CD14-positive monocyte (primary cell): ENCODE data around the gene TPD52L1. TPM values are rescaled to one million over a fixed set of nuclear protein-coding genes. Genes with fewer than 3 reads are reported as not detected.

Experiments used
- DNase-seq, 3 donors: peaks; one replicate each; pipeline ENCODE4 v3.0.0-alpha.2; 2011 to 2022
- H2AFZ ChIP-seq: 2 replicates; pipeline ENCODE4 v1.6.0; 2012; ENCODE audit warnings: mild to moderate bottlenecking, low read depth, low read length, inconsistent platforms; ENCODE audit not compliant: insufficient read depth, poor library complexity, severe bottlenecking
- H3K27ac ChIP-seq, 2 donors: 1 replicate in 1 of 2; 2 replicates in 1 of 2; pipeline ENCODE4 v1.5.1; 2012 to 2013; ENCODE audit warnings: low read length in 2 of 2, control low read depth in 1 of 2, inconsistent platforms in 1 of 2, low read depth in 1 of 2, mild to moderate bottlenecking in 1 of 2
- H3K27me3 ChIP-seq, 2 donors: one replicate each; pipeline versions ENCODE4 v1.6.0 to v1.6.1; 2011 to 2013; ENCODE audit warnings: low read length in 2 of 2; ENCODE audit not compliant: control insufficient read depth in 2 of 2, insufficient read depth in 2 of 2
- H3K36me3 ChIP-seq, 2 donors: replicated peaks in 1 of 2; 1 replicate in 1 of 2; 2 replicates in 1 of 2; pipeline versions ENCODE4 v1.5.1 to v1.6.1; 2012 to 2013; ENCODE audit warnings: low read length in 2 of 2, control low read depth in 1 of 2, inconsistent platforms in 1 of 2, mild to moderate bottlenecking in 1 of 2; ENCODE audit not compliant: insufficient read depth in 2 of 2, control insufficient read depth in 1 of 2
- H3K4me1 ChIP-seq, 2 donors: 1 replicate in 1 of 2; 2 replicates in 1 of 2; pipeline versions ENCODE4 v1.5.1 to v1.6.1; 2012 to 2013; ENCODE audit warnings: low read length in 2 of 2, control low read depth in 1 of 2, inconsistent platforms in 1 of 2, mild to moderate bottlenecking in 1 of 2, moderate library complexity in 1 of 2; ENCODE audit not compliant: insufficient read depth in 2 of 2, control insufficient read depth in 1 of 2
- H3K4me2 ChIP-seq: replicated peaks from 2 replicates; pipeline ENCODE3; 2012; ENCODE audit warnings: low read length, moderate library complexity, mild to moderate bottlenecking; ENCODE audit not compliant: poor library complexity, severe bottlenecking; ENCODE audit errors: extremely low read depth
- H3K4me3 ChIP-seq, 3 experiments: fragments of 200-600 bp in 1 of 3; sonication (generic) in 1 of 3; replicated peaks in 1 of 3; 1 replicate in 2 of 3; 2 replicates in 1 of 3; pipeline ENCODE4 v1.5.1; 2011 to 2013; ENCODE audit warnings: low read length in 3 of 3, mild to moderate bottlenecking in 3 of 3, control low read depth in 2 of 3, low read depth in 2 of 3, inconsistent platforms in 1 of 3, moderate library complexity in 1 of 3
- H3K79me2 ChIP-seq: 2 replicates; pipeline ENCODE4 v1.6.0; 2012; ENCODE audit warnings: mild to moderate bottlenecking, control low read depth, inconsistent platforms, low read length, moderate library complexity; ENCODE audit not compliant: insufficient read depth
- H3K9ac ChIP-seq: 2 replicates; pipeline ENCODE4 v1.6.0; 2017; ENCODE audit warnings: low read length, mild to moderate bottlenecking; ENCODE audit not compliant: insufficient read depth, poor library complexity, severe bottlenecking
- H3K9me3 ChIP-seq, 2 donors: replicated peaks in 1 of 2; 1 replicate in 1 of 2; 2 replicates in 1 of 2; pipeline versions ENCODE4 v1.5.1 to v1.6.1; 2012 to 2013; ENCODE audit warnings: low read length in 2 of 2, control low read depth in 1 of 2; ENCODE audit not compliant: control insufficient read depth in 1 of 2, insufficient read depth in 1 of 2
- H4K20me1 ChIP-seq: 2 replicates; pipeline ENCODE4 v1.6.0; 2012; ENCODE audit warnings: mild to moderate bottlenecking, low read length, control low read depth, moderate library complexity; ENCODE audit not compliant: insufficient read depth
- H3K27ac Mint-ChIP-seq, 7 donors: one replicate each; pipeline ENCODE4 v1.8.0; 2020; ENCODE audit warnings: mild to moderate bottlenecking in 7 of 7, mixed read lengths in 7 of 7, moderate library complexity in 6 of 7, inconsistent platforms in 2 of 7
- H3K27me3 Mint-ChIP-seq, 3 donors: one replicate each; pipeline ENCODE4 v1.8.0; 2021 to 2022; ENCODE audit warnings: low read depth in 3 of 3, mild to moderate bottlenecking in 3 of 3, mixed read lengths in 3 of 3, moderate library complexity in 3 of 3, inconsistent platforms in 1 of 3
- H3K36me3 Mint-ChIP-seq, 2 donors: one replicate each; pipeline ENCODE4 v1.8.0; 2020; ENCODE audit warnings: mixed read lengths in 2 of 2, inconsistent platforms in 1 of 2, mild to moderate bottlenecking in 1 of 2
- H3K4me1 Mint-ChIP-seq: one replicate; pipeline ENCODE4 v1.8.0; 2020; ENCODE audit warnings: mild to moderate bottlenecking, mixed read lengths
- H3K4me3 Mint-ChIP-seq, 2 donors: one replicate each; pipeline ENCODE4 v1.8.0; 2020; ENCODE audit warnings: mild to moderate bottlenecking in 2 of 2, mixed read lengths in 2 of 2, moderate library complexity in 1 of 2
- H3K9me3 Mint-ChIP-seq, 7 donors: one replicate each; pipeline ENCODE4 v1.8.0; 2020 to 2022; ENCODE audit warnings: mixed read lengths in 7 of 7, mild to moderate bottlenecking in 6 of 7, moderate library complexity in 6 of 7, inconsistent platforms in 2 of 7
- CTCF ChIP-seq: fragments of 200-600 bp; IDR thresholded peaks from one replicate; pipeline ENCODE4 v1.8.0; 2022; ENCODE audit warnings: antibody characterized with exemption, mild to moderate bottlenecking
- WGBS: methylation state at CpG from one replicate; pipeline ENCODE4 v1.1.5; 2013; ENCODE audit warnings: missing lambda C conversion rate; ENCODE audit not compliant: insufficient coverage; 5-methylcytosine and 5-hydroxymethylcytosine counted together
- intact Hi-C, 2 donors: fragments of 100-400 bp; cut with micrococcal nuclease; formaldehyde crosslinking; loops; one replicate each; pipeline versions ENCODE4 v1.15.0 to v1.15.1; 2023
- polyA plus RNA-seq, 3 donors: library from polyadenylated mRNA; depleted of rRNA in 1 of 3; unstranded in 2 of 3; stranded (reverse) in 1 of 3; fragments of 300-500 nt in 2 of 3; fragments of >200 nt in 1 of 3; fragmentation: Illumina TruSeq in 2 of 3; gene quantifications; 1 replicate in 2 of 3; 2 replicates in 1 of 3; pipeline ENCODE4 v1.2.3, GENCODE V29; 2012 to 2021

The TPD52L1 gene
- polyA plus RNA-seq, 3 donors: not detected

- Mint-ChIP-seq H3K4me1 (peaks cover 10% of the 10 kb centered on the region), H3K9me3 (peaks cover 17 to 33% (median 24%) of the 10 kb centered on the region in 7 donors), H3K36me3 (no peaks in the 10 kb centered on the region), H3K27ac (no peak overlapping the region), H3K27me3 (no peaks in the 10 kb centered on the region), H3K4me3 (no peak overlapping the region)
- DNase-seq: no peak
- WGBS: no CpG with 5 or more reads among the region's 5 CpGs
- Histone ChIP-seq H3K4me1 (peaks cover 2 to 11% of the 10 kb centered on the region in 2 donors), H2AFZ (no peak overlapping the region), H3K4me3 (no peak overlapping the region), H3K9ac (no peak overlapping the region), H3K4me2 (no peak overlapping the region), H3K79me2 (no peaks in the 10 kb centered on the region), H4K20me1 (no peaks in the 10 kb centered on the region), H3K36me3 (no peaks in the 10 kb centered on the region), H3K27ac (no peak overlapping the region), H3K9me3 (peaks cover 9 to 24% of the 10 kb centered on the region in 2 donors), H3K27me3 (no peaks in the 10 kb centered on the region)
- intact Hi-C loops: no loop called here
- no peak for TF ChIP-seq CTCF
These were observed 46.5 kb upstream of the TPD52L1 start for GRCh38 chr6:125107048-125107447.

- H2AFZ ChIP-seq: no peak overlapping the region
- H3K4me3 Mint-ChIP-seq: no peak overlapping the region
- H3K27ac Mint-ChIP-seq: no peak overlapping the region
- no peaks in the 10 kb centered on the region for H4K20me1 ChIP-seq
- no peaks in the 10 kb centered on the region for H3K79me2 ChIP-seq
- H3K4me1 ChIP-seq: peaks cover 0 to 2% of the 10 kb centered on the region in 2 donors
- no peak for TF ChIP-seq CTCF
- H3K4me3 ChIP-seq: no peak overlapping the region
- peaks cover 1% of the 10 kb centered on the region for H3K4me1 Mint-ChIP-seq
- H3K4me2 ChIP-seq: no peak overlapping the region
- no peak overlapping the region for H3K9ac ChIP-seq
- peaks cover 22 to 40% (median 30%) of the 10 kb centered on the region in 7 donors for H3K9me3 Mint-ChIP-seq
- H3K9me3 ChIP-seq: peaks cover 13 to 30% of the 10 kb centered on the region in 2 donors
- intact Hi-C loops: no loop called here
- no peak for DNase-seq
- H3K27me3 Mint-ChIP-seq: no peaks in the 10 kb centered on the region
- no peaks in the 10 kb centered on the region for H3K27me3 ChIP-seq
- H3K27ac ChIP-seq: no peak overlapping the region
- no peaks in the 10 kb centered on the region for H3K36me3 Mint-ChIP-seq
- H3K36me3 ChIP-seq: no peaks in the 10 kb centered on the region
- WGBS: no CpG with 5 or more reads among the region's 3 CpGs
These were observed 45.7 kb upstream of the TPD52L1 start for GRCh38 chr6:125107896-125108295.
